GM23338 (cell line): Measurements from ENCODE around the gene NIT1. TPM values are rescaled to one million over a fixed set of nuclear protein-coding genes. Genes with fewer than 3 reads are reported as not detected.
A peak's percentile ranks its signal among the peaks of the same experiment; 100 is the strongest.

Source experiments
- ATAC-seq: fragments of 200-7000 bp; cut with Tn5 transposase; 3 replicates; pipeline ENCODE4 v1.9.1; 2020
- DNase-seq: peaks from one replicate; pipeline ENCODE4 v3.0.0-alpha.2; 2015; ENCODE audit warnings: low spot score
- H2AFZ ChIP-seq: fragments of 200-600 bp; sonication (generic); 2 replicates; pipeline ENCODE4 v1.8.0; 2016; ENCODE audit warnings: antibody characterized with exemption, mild to moderate bottlenecking, moderate library complexity
- H3F3A ChIP-seq: fragments of 200-600 bp; sonication (generic); replicated peaks from 2 replicates; pipeline ENCODE4 v1.8.0; 2017; ENCODE audit warnings: antibody characterized with exemption, mixed run types, low read depth
- H3K27ac ChIP-seq: fragments of 200-600 bp; sonication (generic); 2 replicates; pipeline ENCODE4 v1.6.1; 2016; ENCODE audit warnings: low read depth
- H3K27me3 ChIP-seq: fragments of 200-600 bp; sonication (generic); 2 replicates; pipeline ENCODE4 v1.8.0; 2016; ENCODE audit warnings: mild to moderate bottlenecking, mixed run types, moderate library complexity; ENCODE audit not compliant: insufficient read depth
- H3K36me3 ChIP-seq: fragments of 200-600 bp; sonication (generic); 2 replicates; pipeline ENCODE4 v1.8.0; 2016; ENCODE audit warnings: mild to moderate bottlenecking; ENCODE audit not compliant: insufficient read depth
- H3K4me1 ChIP-seq: fragments of 200-600 bp; sonication (generic); 2 replicates; pipeline ENCODE4 v1.8.0; 2016; ENCODE audit warnings: mild to moderate bottlenecking, moderate library complexity; ENCODE audit not compliant: insufficient read depth
- H3K4me2 ChIP-seq: fragments of 200-600 bp; sonication (generic); 2 replicates; pipeline ENCODE4 v1.7.1; 2017; ENCODE audit warnings: mixed run types
- H3K4me3 ChIP-seq: fragments of 200-600 bp; sonication (generic); 2 replicates; pipeline ENCODE4 v1.6.1; 2016; ENCODE audit warnings: mixed run types
- H3K79me2 ChIP-seq: fragments of 200-600 bp; sonication (generic); replicated peaks from 2 replicates; pipeline ENCODE4 v1.8.0; 2017; ENCODE audit warnings: mild to moderate bottlenecking; ENCODE audit not compliant: insufficient read depth
- H3K9me2 ChIP-seq: fragments of 200-600 bp; sonication (generic); 2 replicates; pipeline ENCODE4 v1.8.0; 2017; ENCODE audit not compliant: insufficient read depth
- H4K20me1 ChIP-seq: fragments of 200-600 bp; sonication (generic); replicated peaks from 2 replicates; pipeline ENCODE4 v1.8.0; 2017; ENCODE audit warnings: mild to moderate bottlenecking; ENCODE audit not compliant: insufficient read depth
- H3K27ac Mint-ChIP-seq: 2 replicates; pipeline ENCODE4 v1.8.0; 2020; ENCODE audit warnings: inconsistent platforms, mild to moderate bottlenecking, moderate library complexity, mixed read lengths
- H3K27me3 Mint-ChIP-seq: 3 replicates; pipeline ENCODE4 v1.8.0; 2022; ENCODE audit warnings: low read depth, mild to moderate bottlenecking, moderate library complexity, mixed read lengths, inconsistent platforms; ENCODE audit not compliant: insufficient read depth, poor library complexity
- H3K36me3 Mint-ChIP-seq: 3 replicates; pipeline ENCODE4 v1.8.0; 2021; ENCODE audit warnings: low read depth, mild to moderate bottlenecking, inconsistent platforms, moderate library complexity, mixed read lengths
- H3K4me1 Mint-ChIP-seq: 3 replicates; pipeline ENCODE4 v1.8.0; 2020; ENCODE audit warnings: mild to moderate bottlenecking, inconsistent platforms, mixed read lengths
- H3K4me3 Mint-ChIP-seq: 3 replicates; pipeline ENCODE4 v1.8.0; 2021; ENCODE audit warnings: moderate library complexity, mild to moderate bottlenecking, inconsistent platforms, mixed read lengths
- H3K9me3 Mint-ChIP-seq: 3 replicates; pipeline ENCODE4 v1.8.0; 2020; ENCODE audit warnings: moderate library complexity, mild to moderate bottlenecking, inconsistent platforms, mixed read lengths
- EZH2 ChIP-seq: fragments of 200-600 bp; sonication (generic); IDR thresholded peaks from one replicate; pipeline ENCODE4 v1.8.0; 2017; ENCODE audit warnings: antibody characterized with exemption, mild to moderate bottlenecking, low read depth; ENCODE audit not compliant: unreplicated experiment
- JUNB ChIP-seq: IDR thresholded peaks from one replicate; pipeline ENCODE4 v1.6.1; 2016; ENCODE audit warnings: antibody characterized with exemption; ENCODE audit not compliant: unreplicated experiment
- NANOG ChIP-seq: IDR thresholded peaks from 2 replicates; pipeline ENCODE4 v1.6.1; 2016; ENCODE audit warnings: antibody characterized with exemption, borderline replicate concordance
- ZNF114 ChIP-seq: fragments of 250-450 bp; sonication (Bioruptor Pico); IDR thresholded peaks from 2 replicates; pipeline ENCODE4 v1.5.0; 2020; ENCODE audit warnings: mild to moderate bottlenecking, moderate library complexity
- ZNF331 ChIP-seq: fragments of 250-450 bp; sonication (Bioruptor Pico); IDR thresholded peaks from 2 replicates; pipeline ENCODE4 v1.5.0; 2020; ENCODE audit warnings: low read depth, mild to moderate bottlenecking, moderate library complexity
- polyA plus RNA-seq: library from polyadenylated mRNA; unstranded; fragments of >200 nt; fragmentation: Nextera tagmentation; extraction: Ambion mirVana; gene quantifications from 2 replicates; pipeline ENCODE4 v1.2.1, GENCODE V29; 2016
- total RNA-seq: library from RNA; depleted of rRNA; stranded (reverse); fragments of >200 nt; shearing (Covaris generic); gene quantifications from 2 replicates; pipeline ENCODE4 v1.2.3, GENCODE V29; 2014
- TF ChIP-seq, protein P1 (sequence below): fragments of 250-450 bp; sonication (Bioruptor Pico); IDR thresholded peaks from 2 replicates; pipeline ENCODE4 v1.5.0; 2020; ENCODE audit warnings: mild to moderate bottlenecking, moderate library complexity
- TF ChIP-seq, protein P2 (sequence below), 2 experiments: fragments of 200-600 bp in 1 of 2; sonication (generic) in 1 of 2; conservative IDR thresholded peaks; 2 replicates each; pipeline versions ENCODE4 v1.5.1 to v1.6.1; 2016 to 2017; ENCODE audit warnings: antibody characterized with exemption in 2 of 2, low read depth in 2 of 2, mild to moderate bottlenecking in 2 of 2, moderate library complexity in 1 of 2

Gene NIT1
- total and polyA plus RNA-seq, 2 experiments from 2014 or later, result 35.9 to 43.0 TPM

DNA sequence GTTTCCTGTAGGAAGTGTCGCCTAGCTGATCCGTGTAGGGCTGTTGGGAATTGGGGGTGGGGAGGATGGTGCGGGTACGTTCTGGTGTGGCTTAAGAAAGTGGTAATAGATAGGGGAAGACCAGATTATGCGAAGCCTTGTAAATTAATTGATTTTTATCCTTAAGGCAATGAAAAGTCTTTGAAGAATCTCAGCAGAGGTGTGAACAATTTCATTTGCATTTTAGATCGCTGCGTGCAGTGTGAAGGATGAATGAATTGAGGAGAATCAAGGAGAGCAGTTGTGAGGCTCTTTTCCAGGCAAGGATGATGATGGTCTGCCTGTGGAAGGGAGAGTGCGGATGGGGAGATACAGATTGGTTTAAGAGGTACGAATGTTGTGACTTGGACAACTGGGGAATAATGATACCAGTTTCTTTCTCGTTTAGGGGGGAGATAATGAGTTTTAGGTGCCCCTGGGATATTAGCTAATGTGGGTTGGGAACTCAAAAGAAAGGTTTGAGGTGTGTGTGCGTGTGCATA, 15.4 kb downstream of the NIT1 start (continued):
- TF ChIP-seq, protein P1, sequence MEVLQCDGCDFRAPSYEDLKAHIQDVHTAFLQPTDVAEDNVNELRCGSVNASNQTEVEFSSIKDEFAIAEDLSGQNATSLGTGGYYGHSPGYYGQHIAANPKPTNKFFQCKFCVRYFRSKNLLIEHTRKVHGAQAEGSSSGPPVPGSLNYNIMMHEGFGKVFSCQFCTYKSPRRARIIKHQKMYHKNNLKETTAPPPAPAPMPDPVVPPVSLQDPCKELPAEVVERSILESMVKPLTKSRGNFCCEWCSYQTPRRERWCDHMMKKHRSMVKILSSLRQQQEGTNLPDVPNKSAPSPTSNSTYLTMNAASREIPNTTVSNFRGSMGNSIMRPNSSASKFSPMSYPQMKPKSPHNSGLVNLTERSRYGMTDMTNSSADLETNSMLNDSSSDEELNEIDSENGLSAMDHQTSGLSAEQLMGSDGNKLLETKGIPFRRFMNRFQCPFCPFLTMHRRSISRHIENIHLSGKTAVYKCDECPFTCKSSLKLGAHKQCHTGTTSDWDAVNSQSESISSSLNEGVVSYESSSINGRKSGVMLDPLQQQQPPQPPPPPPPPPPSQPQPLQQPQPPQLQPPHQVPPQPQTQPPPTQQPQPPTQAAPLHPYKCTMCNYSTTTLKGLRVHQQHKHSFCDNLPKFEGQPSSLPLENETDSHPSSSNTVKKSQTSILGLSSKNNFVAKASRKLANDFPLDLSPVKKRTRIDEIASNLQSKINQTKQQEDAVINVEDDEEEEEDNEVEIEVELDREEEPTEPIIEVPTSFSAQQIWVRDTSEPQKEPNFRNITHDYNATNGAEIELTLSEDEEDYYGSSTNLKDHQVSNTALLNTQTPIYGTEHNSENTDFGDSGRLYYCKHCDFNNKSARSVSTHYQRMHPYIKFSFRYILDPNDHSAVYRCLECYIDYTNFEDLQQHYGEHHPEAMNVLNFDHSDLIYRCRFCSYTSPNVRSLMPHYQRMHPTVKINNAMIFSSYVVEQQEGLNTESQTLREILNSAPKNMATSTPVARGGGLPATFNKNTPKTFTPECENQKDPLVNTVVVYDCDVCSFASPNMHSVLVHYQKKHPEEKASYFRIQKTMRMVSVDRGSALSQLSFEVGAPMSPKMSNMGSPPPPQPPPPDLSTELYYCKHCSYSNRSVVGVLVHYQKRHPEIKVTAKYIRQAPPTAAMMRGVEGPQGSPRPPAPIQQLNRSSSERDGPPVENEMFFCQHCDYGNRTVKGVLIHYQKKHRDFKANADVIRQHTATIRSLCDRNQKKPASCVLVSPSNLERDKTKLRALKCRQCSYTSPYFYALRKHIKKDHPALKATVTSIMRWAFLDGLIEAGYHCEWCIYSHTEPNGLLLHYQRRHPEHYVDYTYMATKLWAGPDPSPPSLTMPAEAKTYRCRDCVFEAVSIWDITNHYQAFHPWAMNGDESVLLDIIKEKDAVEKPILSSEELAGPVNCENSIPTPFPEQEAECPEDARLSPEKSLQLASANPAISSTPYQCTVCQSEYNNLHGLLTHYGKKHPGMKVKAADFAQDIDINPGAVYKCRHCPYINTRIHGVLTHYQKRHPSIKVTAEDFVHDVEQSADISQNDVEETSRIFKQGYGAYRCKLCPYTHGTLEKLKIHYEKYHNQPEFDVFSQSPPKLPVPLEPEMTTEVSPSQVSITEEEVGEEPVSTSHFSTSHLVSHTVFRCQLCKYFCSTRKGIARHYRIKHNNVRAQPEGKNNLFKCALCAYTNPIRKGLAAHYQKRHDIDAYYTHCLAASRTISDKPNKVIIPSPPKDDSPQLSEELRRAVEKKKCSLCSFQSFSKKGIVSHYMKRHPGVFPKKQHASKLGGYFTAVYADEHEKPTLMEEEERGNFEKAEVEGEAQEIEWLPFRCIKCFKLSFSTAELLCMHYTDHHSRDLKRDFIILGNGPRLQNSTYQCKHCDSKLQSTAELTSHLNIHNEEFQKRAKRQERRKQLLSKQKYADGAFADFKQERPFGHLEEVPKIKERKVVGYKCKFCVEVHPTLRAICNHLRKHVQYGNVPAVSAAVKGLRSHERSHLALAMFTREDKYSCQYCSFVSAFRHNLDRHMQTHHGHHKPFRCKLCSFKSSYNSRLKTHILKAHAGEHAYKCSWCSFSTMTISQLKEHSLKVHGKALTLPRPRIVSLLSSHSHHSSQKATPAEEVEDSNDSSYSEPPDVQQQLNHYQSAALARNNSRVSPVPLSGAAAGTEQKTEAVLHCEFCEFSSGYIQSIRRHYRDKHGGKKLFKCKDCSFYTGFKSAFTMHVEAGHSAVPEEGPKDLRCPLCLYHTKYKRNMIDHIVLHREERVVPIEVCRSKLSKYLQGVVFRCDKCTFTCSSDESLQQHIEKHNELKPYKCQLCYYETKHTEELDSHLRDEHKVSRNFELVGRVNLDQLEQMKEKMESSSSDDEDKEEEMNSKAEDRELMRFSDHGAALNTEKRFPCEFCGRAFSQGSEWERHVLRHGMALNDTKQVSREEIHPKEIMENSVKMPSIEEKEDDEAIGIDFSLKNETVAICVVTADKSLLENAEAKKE (CRISPR knock-in tag), result no peak
- TF ChIP-seq ZNF114 (CRISPR knock-in tag) (no peak), NANOG (no peak), JUNB (no peak)
- TF ChIP-seq, protein P2, sequence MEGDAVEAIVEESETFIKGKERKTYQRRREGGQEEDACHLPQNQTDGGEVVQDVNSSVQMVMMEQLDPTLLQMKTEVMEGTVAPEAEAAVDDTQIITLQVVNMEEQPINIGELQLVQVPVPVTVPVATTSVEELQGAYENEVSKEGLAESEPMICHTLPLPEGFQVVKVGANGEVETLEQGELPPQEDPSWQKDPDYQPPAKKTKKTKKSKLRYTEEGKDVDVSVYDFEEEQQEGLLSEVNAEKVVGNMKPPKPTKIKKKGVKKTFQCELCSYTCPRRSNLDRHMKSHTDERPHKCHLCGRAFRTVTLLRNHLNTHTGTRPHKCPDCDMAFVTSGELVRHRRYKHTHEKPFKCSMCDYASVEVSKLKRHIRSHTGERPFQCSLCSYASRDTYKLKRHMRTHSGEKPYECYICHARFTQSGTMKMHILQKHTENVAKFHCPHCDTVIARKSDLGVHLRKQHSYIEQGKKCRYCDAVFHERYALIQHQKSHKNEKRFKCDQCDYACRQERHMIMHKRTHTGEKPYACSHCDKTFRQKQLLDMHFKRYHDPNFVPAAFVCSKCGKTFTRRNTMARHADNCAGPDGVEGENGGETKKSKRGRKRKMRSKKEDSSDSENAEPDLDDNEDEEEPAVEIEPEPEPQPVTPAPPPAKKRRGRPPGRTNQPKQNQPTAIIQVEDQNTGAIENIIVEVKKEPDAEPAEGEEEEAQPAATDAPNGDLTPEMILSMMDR (conservative IDR thresholded peaks at IDR 0.05; ENCODE audit: low read depth in 2 of 2), result no peak

DNA sequence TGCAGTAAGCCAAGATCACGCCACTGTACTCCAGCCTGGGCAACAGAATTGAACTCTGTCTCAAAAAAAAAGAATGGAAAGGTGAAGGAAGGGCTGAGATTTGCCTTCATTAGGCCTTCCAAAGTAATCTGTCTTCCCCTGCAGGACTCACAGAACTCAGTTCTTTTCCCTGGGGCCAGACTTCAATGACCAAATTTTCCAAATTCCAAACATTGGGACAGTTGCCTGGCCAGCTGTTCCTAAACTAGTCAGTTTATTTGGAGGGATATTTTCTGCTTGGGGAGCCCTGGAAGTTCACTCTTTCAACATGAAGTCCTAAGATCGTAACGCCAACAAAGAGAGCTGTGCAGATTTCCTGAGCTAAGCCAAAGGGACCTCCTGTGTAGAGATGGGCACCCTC, 20.0 kb downstream of the NIT1 start:
- Histone ChIP-seq H3K79me2 (peaks cover 25% of the 10 kb centered on the region), H3F3A (peaks cover 10% of the 10 kb centered on the region), H2AFZ (no peak overlapping the region), H3K27ac (no peak overlapping the region), H3K4me2 (no peak overlapping the region), H3K4me1 (peaks cover 17% of the 10 kb centered on the region), H3K27me3 (no peaks in the 10 kb centered on the region), H3K4me3 (no peak overlapping the region), H3K9me2 (no peaks in the 10 kb centered on the region), H3K36me3 (no peaks in the 10 kb centered on the region), H4K20me1 (no peaks in the 10 kb centered on the region; the same call in 1 of the 2 replicates)
- no peak overlapping the region; the same call in 2 of the 3 replicates for H3K4me3 Mint-ChIP-seq
- ATAC-seq (no peak), DNase-seq (peak; percentile 21)
- H3K36me3 Mint-ChIP-seq, result no peaks in the 10 kb centered on the region
- no peaks in the 10 kb centered on the region for H3K9me3 Mint-ChIP-seq
- H3K27me3 Mint-ChIP-seq, result no peaks in the 10 kb centered on the region
- no peak overlapping the region for H3K27ac Mint-ChIP-seq
- H3K4me1 Mint-ChIP-seq, result peaks cover 4% of the 10 kb centered on the region; the same call in 2 of the 3 replicates
- TF ChIP-seq ZNF331 (CRISPR knock-in tag) (no peak), EZH2 (no peak)
- TF ChIP-seq, protein P1 (CRISPR knock-in tag), result no peak
